HUES64 (cell line): ENCODE results near the gene SFMBT2.
"Not testable (repeated sequence)": the region's sequence is repeated elsewhere in the genome, so short reads cannot be mapped to it uniquely, and the experiment has no call there.

Source experiments
- H3K27ac ChIP-seq: 2 replicates; pipeline ENCODE4 v1.7.0; 2013; ENCODE audit warnings: low read depth, low read length, inconsistent platforms
- H3K27me3 ChIP-seq: 2 replicates; pipeline ENCODE4 v1.6.1; 2013; ENCODE audit warnings: mild to moderate bottlenecking, low read length; ENCODE audit not compliant: insufficient read depth
- H3K36me3 ChIP-seq: 2 replicates; pipeline ENCODE4 v1.6.1; 2013; ENCODE audit warnings: mild to moderate bottlenecking, low read length; ENCODE audit not compliant: insufficient read depth
- H3K4me1 ChIP-seq: 2 replicates; pipeline ENCODE4 v1.6.1; 2013; ENCODE audit warnings: mild to moderate bottlenecking, low read length, moderate library complexity; ENCODE audit not compliant: insufficient read depth
- H3K4me3 ChIP-seq: 2 replicates; pipeline ENCODE4 v1.5.1; 2013; ENCODE audit warnings: mild to moderate bottlenecking, low read length, moderate library complexity
- H3K9ac ChIP-seq: 2 replicates; pipeline ENCODE4 v1.6.1; 2013; ENCODE audit warnings: mild to moderate bottlenecking, low read depth, low read length
- H3K9me3 ChIP-seq: 2 replicates; pipeline ENCODE4 v1.6.1; 2013; ENCODE audit warnings: low read depth, low read length; ENCODE audit not compliant: insufficient read depth
- WGBS: fragments of 150-250, 120-280 bp; methylation state at CpG from one replicate; pipeline ENCODE4 v1.1.7; 2013; ENCODE audit warnings: missing lambda C conversion rate; 5-methylcytosine and 5-hydroxymethylcytosine counted together

Gene SFMBT2

DNA sequence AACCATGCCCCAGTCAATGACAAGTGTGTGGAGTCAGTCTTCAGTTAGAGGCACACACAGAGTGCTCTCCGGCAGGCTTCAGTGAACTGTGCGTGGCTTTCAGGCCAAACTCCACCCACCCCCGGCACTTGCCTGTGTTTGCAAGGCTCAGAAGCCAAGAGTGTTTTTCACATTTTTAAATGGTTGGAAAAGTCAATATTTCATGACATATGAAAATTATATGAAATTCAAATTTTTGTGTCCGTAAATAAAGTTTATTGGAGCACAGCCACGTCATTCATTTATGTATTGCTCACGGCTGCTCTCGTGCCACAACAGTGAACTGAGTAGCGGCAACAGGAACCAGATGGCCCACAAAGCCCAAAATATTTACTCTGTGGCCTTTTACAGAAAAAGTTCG lies 104.7 kb downstream of the SFMBT2 start:
- 94% methylated on average over 9 of the region's 9 CpGs for WGBS
- Histone ChIP-seq H3K27me3 (no peaks in the 10 kb centered on the region), H3K36me3 (no peaks in the 10 kb centered on the region), H3K9me3 (no peaks in the 10 kb centered on the region), H3K4me3 (no peak overlapping the region), H3K9ac (no peak overlapping the region), H3K4me1 (peaks cover 3% of the 10 kb centered on the region; the same call in 1 of the 2 replicates), H3K27ac (no peak overlapping the region)

DNA sequence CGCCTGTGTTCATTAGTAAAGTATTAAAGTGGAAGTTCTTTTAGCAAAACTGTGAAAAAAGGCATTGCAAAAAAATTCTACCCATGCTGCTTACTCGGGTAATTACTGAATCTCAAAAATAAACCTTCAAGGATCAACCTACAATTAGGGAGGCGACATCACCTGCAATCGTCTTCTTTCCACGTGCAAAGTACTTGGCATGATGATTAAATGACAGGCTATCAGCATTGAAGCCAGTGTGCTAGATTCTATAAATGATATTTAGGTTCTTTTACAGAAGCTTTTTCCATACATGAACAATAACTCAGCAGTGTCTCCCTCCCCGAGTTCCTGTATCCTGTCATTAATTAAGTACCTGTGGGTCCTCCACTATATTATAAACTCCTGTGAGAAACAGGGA lies 105.8 kb downstream of the SFMBT2 start:
- Histone ChIP-seq H3K9ac (no peak overlapping the region), H3K4me3 (no peak overlapping the region), H3K9me3 (no peaks in the 10 kb centered on the region), H3K4me1 (peaks cover 3% of the 10 kb centered on the region; the same call in 1 of the 2 replicates), H3K27ac (no peak overlapping the region), H3K36me3 (no peaks in the 10 kb centered on the region), H3K27me3 (no peaks in the 10 kb centered on the region)
- WGBS: 97% methylated on average over 6 of the region's 6 CpGs

DNA sequence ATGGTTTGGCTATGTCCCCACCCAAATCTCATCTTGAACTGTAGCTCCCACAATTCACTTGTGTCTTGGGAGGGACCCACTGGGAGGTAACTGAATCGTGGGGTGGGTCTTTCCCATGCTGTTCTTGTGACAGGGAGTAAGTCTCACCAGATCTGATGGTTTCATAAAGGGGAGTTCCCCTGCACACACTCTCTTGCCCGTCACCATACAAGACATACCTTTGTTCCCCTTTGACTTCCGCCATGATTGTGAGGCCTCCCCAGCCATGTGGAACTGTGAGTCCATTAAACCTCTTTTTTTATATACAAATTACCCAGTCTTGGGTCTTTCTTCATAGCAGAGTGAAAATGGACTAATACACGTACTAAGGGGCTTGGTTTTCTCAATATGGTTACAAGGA lies 106.7 kb downstream of the SFMBT2 start:
- WGBS: 95% methylated on average over 4 of the region's 4 CpGs
- Histone ChIP-seq H3K4me1 (peaks cover 3% of the 10 kb centered on the region; the same call in 1 of the 2 replicates), H3K9me3 (no peaks in the 10 kb centered on the region), H3K9ac (no peak overlapping the region), H3K27ac (no peak overlapping the region), H3K36me3 (no peaks in the 10 kb centered on the region), H3K4me3 (no peak overlapping the region), H3K27me3 (no peaks in the 10 kb centered on the region)

DNA sequence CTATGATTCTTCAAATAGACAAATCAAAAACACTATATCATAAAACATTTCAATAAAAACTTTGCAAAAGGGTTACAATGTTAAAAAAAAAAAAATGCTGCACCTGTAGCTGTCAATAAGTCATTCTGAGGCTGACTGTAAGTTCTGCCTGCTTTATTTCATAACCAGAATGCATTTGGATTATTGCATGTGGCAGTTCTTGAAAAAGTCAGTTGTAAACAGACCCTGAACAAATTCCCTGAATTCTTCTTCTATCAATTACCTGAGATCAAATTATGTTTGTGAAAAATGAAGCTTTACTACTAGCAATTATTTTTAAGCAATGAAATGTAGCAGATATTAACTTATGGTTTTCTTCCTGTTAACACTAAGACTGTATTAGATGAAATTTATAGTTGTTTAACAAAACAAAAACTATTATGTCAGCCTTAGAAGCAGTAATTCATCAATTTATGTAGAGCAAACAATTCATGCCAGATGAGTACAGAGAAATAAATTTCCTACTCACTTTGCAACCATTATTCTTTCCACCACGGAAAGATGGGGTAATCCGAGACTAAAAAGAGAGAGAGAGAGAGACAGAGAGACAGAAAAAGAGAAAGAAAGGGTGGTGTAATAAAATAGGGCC lies 107.8 kb downstream of the SFMBT2 start:
- H3K4me3 ChIP-seq: no peak overlapping the region
- WGBS: no CpG with 5 or more reads among the region's 2 CpGs
- H3K27me3 ChIP-seq: no peaks in the 10 kb centered on the region
- H3K9ac ChIP-seq: no peak overlapping the region
- no peaks in the 10 kb centered on the region for H3K9me3 ChIP-seq
- no peak overlapping the region for H3K27ac ChIP-seq
- H3K36me3 ChIP-seq: no peaks in the 10 kb centered on the region
- peaks cover 3% of the 10 kb centered on the region; the same call in 1 of the 2 replicates for H3K4me1 ChIP-seq

DNA sequence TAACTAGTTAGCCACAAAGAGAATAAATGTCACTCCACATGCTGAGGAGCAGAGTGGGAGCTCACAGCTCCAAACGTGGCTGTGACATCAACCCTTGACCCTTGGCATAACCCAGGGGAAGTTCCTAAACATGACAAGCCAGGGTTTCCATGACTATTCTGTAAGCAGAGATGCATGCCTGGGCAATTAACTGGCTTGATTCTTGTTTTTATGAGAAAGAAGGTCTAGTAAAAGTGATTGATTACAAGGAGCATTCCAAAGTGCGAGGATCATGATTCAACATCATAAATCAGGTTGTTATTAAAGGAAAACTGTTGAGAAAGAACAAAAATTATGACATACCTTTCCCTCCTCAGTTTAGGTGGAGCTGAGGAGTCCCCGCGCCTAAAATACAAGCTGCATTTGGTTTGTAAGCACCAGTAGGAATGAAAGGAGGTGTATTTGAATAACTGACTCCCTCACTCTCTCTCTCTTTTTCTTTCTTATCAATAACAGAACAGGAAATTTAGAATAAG lies 108.4 kb downstream of the SFMBT2 start:
- H3K4me3 ChIP-seq: no peak overlapping the region
- H3K27me3 ChIP-seq: no peaks in the 10 kb centered on the region
- H3K9me3 ChIP-seq: no peaks in the 10 kb centered on the region
- H3K4me1 ChIP-seq: peaks cover 3% of the 10 kb centered on the region; the same call in 1 of the 2 replicates
- 84% methylated on average over 2 of the region's 4 CpGs for WGBS
- no peak overlapping the region for H3K9ac ChIP-seq
- H3K36me3 ChIP-seq: no peaks in the 10 kb centered on the region
- no peak overlapping the region for H3K27ac ChIP-seq

DNA sequence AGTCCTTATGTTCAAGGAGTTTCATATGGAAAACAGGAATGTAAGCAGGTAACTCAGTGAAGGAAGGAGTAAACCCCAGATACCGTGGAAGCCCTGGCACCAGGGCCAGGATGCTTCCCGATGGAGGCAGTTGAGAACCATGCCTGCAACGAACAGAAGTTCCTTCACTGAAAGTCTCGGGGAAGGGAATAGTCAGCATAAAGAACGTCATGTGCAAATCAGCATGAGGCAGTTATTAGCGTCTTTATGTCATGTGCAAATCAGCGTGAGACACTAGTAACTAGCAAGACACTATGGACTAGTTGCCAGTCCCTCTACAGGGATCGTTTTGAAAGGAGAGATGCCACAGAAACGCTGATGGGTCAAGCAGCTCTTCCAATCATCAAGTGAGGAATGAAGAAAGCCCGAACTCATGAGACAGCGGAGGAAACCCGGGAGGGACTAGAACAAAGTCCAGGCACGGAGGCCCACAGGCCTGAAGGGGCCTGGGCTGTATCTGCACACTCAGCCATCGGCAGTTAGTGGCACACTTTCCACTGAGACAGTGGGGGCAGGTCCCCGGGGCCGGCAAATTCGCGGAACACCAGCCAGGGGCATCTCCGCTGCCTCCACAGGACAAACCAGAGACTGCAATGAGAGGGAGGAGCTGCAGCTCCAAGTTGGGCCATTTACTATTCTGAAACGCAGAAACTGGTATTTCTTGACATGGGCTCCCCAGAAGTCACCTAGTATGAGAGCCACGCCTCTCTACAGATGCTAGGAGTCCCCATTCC lies 109.6 kb downstream of the SFMBT2 start:
- WGBS: 69% methylated on average over 21 of the region's 21 CpGs
- Histone ChIP-seq H3K4me3 (no peak overlapping the region), H3K36me3 (no peaks in the 10 kb centered on the region), H3K9me3 (no peaks in the 10 kb centered on the region), H3K9ac (no peak overlapping the region), H3K4me1 (peaks cover 3% of the 10 kb centered on the region; the same call in 1 of the 2 replicates), H3K27me3 (no peaks in the 10 kb centered on the region), H3K27ac (no peak overlapping the region)

DNA sequence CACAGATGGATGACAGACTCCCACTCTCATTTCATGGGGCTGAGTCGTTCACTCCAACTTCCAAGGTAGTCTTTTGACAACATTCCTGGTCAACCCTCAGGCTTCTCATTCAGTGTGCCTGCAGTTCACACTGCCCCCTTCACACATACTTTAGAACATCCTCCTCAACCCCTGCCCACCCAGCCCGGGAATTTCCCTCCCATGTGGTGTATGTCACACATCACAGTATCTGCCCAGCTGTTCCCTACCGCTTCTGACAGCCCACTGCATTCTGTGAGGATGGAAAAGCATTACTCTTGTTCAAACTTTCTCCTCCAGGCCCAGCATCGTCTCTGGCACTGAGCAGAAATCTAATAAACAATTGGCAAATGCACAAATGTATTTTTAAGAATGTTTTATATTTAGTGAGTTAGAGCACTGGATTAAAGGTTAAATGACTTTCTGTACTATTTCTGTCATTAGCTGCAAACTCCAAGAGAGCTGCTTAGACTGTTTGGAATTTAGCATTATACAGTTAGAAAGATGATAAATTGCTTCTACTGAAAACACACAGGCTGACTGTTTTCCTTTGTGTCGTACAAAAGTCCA lies 110.4 kb downstream of the SFMBT2 start:
- Histone ChIP-seq H3K9me3 (no peaks in the 10 kb centered on the region), H3K4me3 (no peak overlapping the region), H3K4me1 (peaks cover 3% of the 10 kb centered on the region; the same call in 1 of the 2 replicates), H3K36me3 (no peaks in the 10 kb centered on the region), H3K27ac (no peak overlapping the region), H3K9ac (no peak overlapping the region), H3K27me3 (no peaks in the 10 kb centered on the region)
- 73% methylated on average over 5 of the region's 5 CpGs for WGBS

DNA sequence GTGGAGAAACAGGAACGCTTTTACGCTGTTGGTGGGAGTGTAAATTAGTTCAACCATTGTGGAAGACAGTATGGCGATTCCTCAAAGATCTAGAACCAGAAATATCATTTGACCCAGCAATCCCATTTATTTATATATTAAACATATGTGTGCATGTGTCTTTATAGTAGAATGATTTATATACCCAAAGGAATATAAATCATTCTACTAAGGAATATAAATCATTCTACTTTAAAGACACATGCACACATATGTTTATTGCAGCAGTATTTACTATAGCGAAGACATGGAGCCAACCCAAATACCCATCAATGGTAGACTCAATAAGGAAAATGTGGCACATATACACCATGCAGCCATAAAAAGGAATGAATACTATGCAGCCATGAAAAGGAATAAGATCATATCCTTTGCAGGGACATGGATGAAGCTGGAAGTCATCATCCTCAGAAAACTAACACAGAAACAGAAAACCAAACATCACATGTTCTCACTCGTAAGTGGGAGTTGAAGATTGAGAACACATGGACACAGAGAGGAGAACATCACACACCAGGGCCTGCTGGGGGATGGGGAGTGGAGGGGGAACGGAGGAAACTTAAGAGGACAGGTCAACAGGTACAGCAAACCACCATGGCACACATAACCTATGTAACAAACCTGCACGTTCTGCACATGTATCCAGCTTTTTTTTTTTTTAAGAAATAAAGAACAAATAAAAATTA lies 111.1 kb downstream of the SFMBT2 start:
- not testable (repeated sequence) for H3K4me1 ChIP-seq, H3K27me3 ChIP-seq, H3K9me3 ChIP-seq, H3K4me3 ChIP-seq, H3K9ac ChIP-seq, H3K27ac ChIP-seq, H3K36me3 ChIP-seq
- WGBS: 100% methylated on average over 4 of the region's 7 CpGs

DNA sequence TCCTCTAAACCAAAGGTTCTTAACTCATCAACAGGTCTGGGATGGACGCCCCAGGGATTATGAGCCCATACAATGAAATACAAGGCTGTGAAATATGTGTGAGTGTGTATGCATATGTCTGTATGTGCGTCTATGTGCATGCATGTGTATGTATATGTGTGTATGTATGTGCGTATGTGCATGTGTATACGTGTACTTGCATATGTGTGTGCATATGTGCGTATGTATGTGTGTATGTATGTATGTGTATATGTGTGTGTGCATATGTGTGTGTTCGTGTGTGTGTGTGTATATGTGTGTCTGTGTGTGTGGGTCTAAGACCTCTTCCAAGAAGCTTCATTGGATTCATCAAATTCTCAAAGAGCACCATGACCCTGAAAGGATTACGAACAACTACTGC lies 112.3 kb downstream of the SFMBT2 start:
- no peak overlapping the region for H3K4me3 ChIP-seq
- no peaks in the 10 kb centered on the region for H3K36me3 ChIP-seq
- H3K9ac ChIP-seq: no peak overlapping the region
- no peaks in the 10 kb centered on the region for H3K9me3 ChIP-seq
- no peak overlapping the region for H3K27ac ChIP-seq
- no peaks in the 10 kb centered on the region for H3K27me3 ChIP-seq
- peaks cover 3% of the 10 kb centered on the region; the same call in 1 of the 2 replicates for H3K4me1 ChIP-seq
- 97% methylated on average over 6 of the region's 7 CpGs for WGBS

DNA sequence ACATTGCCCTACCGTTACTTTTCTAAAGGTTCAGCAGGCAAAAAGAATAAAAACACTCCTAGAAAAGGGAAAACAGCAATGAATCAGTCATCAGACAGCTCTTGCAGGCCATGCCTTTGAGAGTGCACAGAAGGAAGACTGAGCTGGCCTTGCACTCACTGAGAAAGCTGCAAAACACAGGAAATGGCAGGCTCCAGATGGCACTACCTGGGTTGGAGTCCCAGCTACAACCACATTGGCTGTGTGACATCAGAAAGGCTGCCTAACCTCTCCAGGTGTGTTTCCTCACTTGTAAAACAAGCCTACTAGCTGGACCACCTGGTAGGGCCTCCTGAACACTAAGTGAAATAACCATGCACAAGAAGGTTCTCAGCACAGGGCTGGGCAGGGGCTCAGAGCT lies 113.7 kb downstream of the SFMBT2 start:
- no peaks in the 10 kb centered on the region for H3K9me3 ChIP-seq
- no peak overlapping the region for H3K9ac ChIP-seq
- H3K4me1 ChIP-seq: peaks cover 1% of the 10 kb centered on the region; the same call in 1 of the 2 replicates
- H3K4me3 ChIP-seq: no peak overlapping the region
- 100% methylated on average over 1 of the region's 1 CpG for WGBS
- no peaks in the 10 kb centered on the region for H3K27me3 ChIP-seq
- no peak overlapping the region for H3K27ac ChIP-seq
- H3K36me3 ChIP-seq: no peaks in the 10 kb centered on the region

DNA sequence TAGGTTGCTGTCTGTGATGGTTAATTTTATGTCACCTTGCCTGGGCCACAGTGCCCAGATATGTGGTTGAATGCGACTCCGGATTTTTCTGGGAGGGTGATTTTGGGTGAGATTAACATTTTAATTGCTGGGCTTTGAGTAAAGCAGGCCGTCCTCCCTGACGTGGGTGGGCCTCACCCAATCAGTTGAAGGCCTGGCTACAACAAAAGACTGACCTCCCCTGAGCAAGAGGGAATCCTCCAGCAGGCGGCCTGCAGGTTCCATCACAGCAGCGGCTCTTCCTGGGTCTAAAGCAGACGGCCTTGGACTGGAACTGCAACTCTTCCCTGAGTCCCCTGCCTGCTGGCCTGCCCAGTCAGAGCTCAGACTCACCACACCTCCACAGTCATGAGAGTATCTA lies 114.2 kb downstream of the SFMBT2 start:
- Histone ChIP-seq H3K27ac (no peak overlapping the region), H3K36me3 (no peaks in the 10 kb centered on the region), H3K4me3 (no peak overlapping the region), H3K4me1 (peaks cover 3% of the 10 kb centered on the region; the same call in 1 of the 2 replicates), H3K9me3 (no peaks in the 10 kb centered on the region), H3K9ac (no peak overlapping the region), H3K27me3 (no peaks in the 10 kb centered on the region)
- WGBS: 91% methylated on average over 7 of the region's 7 CpGs
